A549 (cell line): ENCODE data around the gene BTK. TPM values are rescaled to one million over a fixed set of nuclear protein-coding genes. Genes with fewer than 3 reads are reported as not detected.

Experiments used
- ATAC-seq, 2 experiments: fragments of 200-7000 bp in 1 of 2; fragments of >200 bp in 1 of 2; cut with Nextera tagmentation in 1 of 2; cut with Tn5 transposase in 1 of 2; 3 replicates each; pipeline versions ENCODE4 v1.8.0 to v1.9.1; 2018 to 2020; ENCODE audit warnings: mild to moderate bottlenecking in 1 of 2, moderate library complexity in 1 of 2
- CTCF ChIA-PET: fragments of 300-600 bp; sonication (Branson Sonifier 250); formaldehyde crosslinking; extraction: SDS; loops from one replicate; lab custom pipeline; 2021; ENCODE audit warnings: antibody characterized with exemption, inconsistent platforms; lab: Yijun Ruan, JAX
- POLR2A ChIA-PET: fragments of 350-600 bp; formaldehyde crosslinking; extraction: SDS; loops from one replicate; lab custom pipeline; 2021; ENCODE audit warnings: antibody characterized with exemption, inconsistent platforms; lab: Yijun Ruan, JAX
- DNase-seq, 2 experiments: peaks; one replicate each; pipeline versions ENCODE4 v3.0.0 to v3.0.0-alpha.2; 2011 to 2016; ENCODE audit warnings: low read depth in 1 of 2, low spot score in 1 of 2
- FAIRE-seq: peaks from 2 replicates; lab custom pipeline; 2011; peaks lifted over from hg19 to GRCh38; lab: Jason Lieb, UNC
- H3K27ac ChIP-seq, 2 experiments: fragments of >200 bp; sonication (Bioruptor Twin); formaldehyde crosslinking; 3 replicates each; pipeline ENCODE4 v1.5.1; 2016 to 2017
- H3K4me1 ChIP-seq: fragments of >200 bp; sonication (Bioruptor Twin); formaldehyde crosslinking; 3 replicates; pipeline ENCODE4 v1.6.1; 2016
- H3K4me2 ChIP-seq: fragments of >200 bp; sonication (Bioruptor Twin); formaldehyde crosslinking; 3 replicates; pipeline ENCODE4 v1.6.1; 2016
- H3K4me3 ChIP-seq: fragments of >200 bp; sonication (Bioruptor Twin); formaldehyde crosslinking; 3 replicates; pipeline ENCODE4 v1.5.1; 2016
- H3K9me3 ChIP-seq: fragments of >200 bp; sonication (Bioruptor Twin); formaldehyde crosslinking; 3 replicates; pipeline ENCODE4 v1.6.1; 2016
- BCL3 ChIP-seq: fragments of >200 bp; sonication (Bioruptor Twin); formaldehyde crosslinking; IDR thresholded peaks from 3 replicates; pipeline ENCODE4 v1.6.1; 2016
- BHLHE40 ChIP-seq: IDR thresholded peaks from 2 replicates; pipeline ENCODE4 v1.6.1; 2012; ENCODE audit warnings: low read depth, low read length, inconsistent platforms
- CHD2 ChIP-seq: fragments of 150-350 bp; IDR thresholded peaks from 2 replicates; pipeline ENCODE4 v1.6.1; 2014; ENCODE audit warnings: low read length; ENCODE audit not compliant: partially characterized antibody
- EP300 ChIP-seq, 2 experiments: fragments of >200 bp; sonication (Bioruptor Twin); formaldehyde crosslinking; IDR thresholded peaks; 2 replicates in 1 of 2; 3 replicates in 1 of 2; pipeline ENCODE4 v1.6.1; 2016 to 2017
- HEYL ChIP-seq: fragments of 250-450 bp; sonication (Bioruptor Pico); IDR thresholded peaks from 2 replicates; pipeline ENCODE4 v1.8.0; 2021; ENCODE audit warnings: mild to moderate bottlenecking, moderate library complexity
- HMGXB4 ChIP-seq: fragments of 250-450 bp; sonication (Bioruptor Pico); IDR thresholded peaks from 2 replicates; pipeline ENCODE4 v1.5.0; 2021; ENCODE audit warnings: mild to moderate bottlenecking, moderate library complexity, borderline replicate concordance
- JUN ChIP-seq, 2 experiments: fragments of >200 bp; sonication (Bioruptor Twin); formaldehyde crosslinking; IDR thresholded peaks; 2 replicates in 1 of 2; 3 replicates in 1 of 2; pipeline ENCODE4 v1.6.1; 2016 to 2017
- MAFK ChIP-seq: fragments of 450-650 bp; IDR thresholded peaks from 2 replicates; pipeline ENCODE4 v1.6.1; 2014; ENCODE audit not compliant: partially characterized antibody
- MAX ChIP-seq: IDR thresholded peaks from 2 replicates; pipeline ENCODE4 v1.6.1; 2012
- NFE2L2 ChIP-seq: fragments of 150-350 bp; conservative IDR thresholded peaks from 2 replicates; pipeline ENCODE4 v1.6.1; 2014; ENCODE audit warnings: low read length
- PHF8 ChIP-seq: fragments of 200-600 bp; sonication (generic); IDR thresholded peaks from 2 replicates; pipeline ENCODE4 v1.6.1; 2016; ENCODE audit warnings: low read depth, mild to moderate bottlenecking, antibody characterized with exemption, moderate library complexity, borderline replicate concordance
- POLR2A ChIP-seq: IDR thresholded peaks from 2 replicates; pipeline ENCODE4 v1.6.1; 2012; ENCODE audit warnings: mild to moderate bottlenecking, low read length
- RFX5 ChIP-seq: fragments of 450-650 bp; IDR thresholded peaks from 2 replicates; pipeline ENCODE4 v1.7.1; 2014; ENCODE audit warnings: antibody characterized with exemption, mild to moderate bottlenecking, moderate library complexity
- RNF2 ChIP-seq: fragments of 200-600 bp; sonication (generic); IDR thresholded peaks from 2 replicates; pipeline ENCODE4 v1.6.1; 2016; ENCODE audit warnings: low read depth, mild to moderate bottlenecking, antibody characterized with exemption, moderate library complexity, borderline replicate concordance
- SMC3 ChIP-seq: fragments of >200 bp; sonication (Bioruptor Twin); formaldehyde crosslinking; IDR thresholded peaks from 3 replicates; pipeline ENCODE4 v1.6.1; 2018; ENCODE audit warnings: inconsistent platforms
- USF2 ChIP-seq: fragments of 450-650 bp; IDR thresholded peaks from 2 replicates; pipeline ENCODE4 v1.6.1; 2014; ENCODE audit warnings: antibody characterized with exemption
- ZSCAN20 ChIP-seq: fragments of 250-450 bp; sonication (Bioruptor Pico); IDR thresholded peaks from 2 replicates; pipeline ENCODE4 v1.8.0; 2022; ENCODE audit warnings: mild to moderate bottlenecking, moderate library complexity
- WGBS: methylation state at CpG from one replicate; pipeline ENCODE4 v1.1.6; 2017; ENCODE audit errors: missing lambda C conversion rate; 5-methylcytosine and 5-hydroxymethylcytosine counted together
- polyA plus RNA-seq, 4 experiments: library from polyadenylated mRNA; depleted of rRNA in 3 of 4; stranded (reverse); fragments of >200 nt; fragmentation: RNase III in 1 of 4; extraction: RNeasy Plus Mini Kit Qiagen cat#74134 plus additional on column Dnase treatment in 1 of 4; gene quantifications; 2 replicates in 3 of 4; 3 replicates in 1 of 4; pipeline ENCODE4 v1.2.3, GENCODE V29; 2011 to 2017

The BTK gene
- polyA plus RNA-seq, 2 of the 4 experiments (the other 2 are of a cell fraction) = 0.18 to 0.26 TPM

GRCh38 chrX:101407748-101408531 lies 21.9 kb upstream of the BTK start, which contains the start of the genes GLA and HNRNPH2:
TSS of gene GLA (minus strand) at chrX:101407925. CDS start at chrX:101407903, 22 bp downstream.
TSS of gene HNRNPH2 (plus strand) at chrX:101408222. CDS start at chrX:101411989, 3,767 bp downstream.
- Histone ChIP-seq H3K27ac (peak within 1 kb of the TSS; percentile 88 to 94), H3K9me3 (no peaks in the 10 kb centered on the region), H3K4me1 (peaks cover 17% of the 10 kb centered on the region; the same call in 2 of the 3 replicates)
- peak; percentile 100 for FAIRE-seq
- DNase-seq = peak; percentile 83 to 99
- peak; percentile 91 to 92 for ATAC-seq
- ChIA-PET CTCF (no interaction called here), POLR2A (interaction anchor here (1.0 to 1.3 kb wide), 5 partner anchors 10 to 59 kb away, joined by 3 to 11 read pairs (median 4); partner anchors contain the start of genes RPL36A and TIMM8A)
- under 1% methylated on average over 41 of the region's 47 CpGs for WGBS
- no peak for TF ChIP-seq RNF2
- TF ChIP-seq CHD2 = peak; percentile 37
- TF ChIP-seq EP300 (IDR thresholded peaks at IDR 0.05) = no peak
- 0 out of 3 replicates have a peak, but pooled peaks have one; percentile 37 for TF ChIP-seq BCL3
- TF ChIP-seq SMC3 = no peak
- TF ChIP-seq JUN (IDR thresholded peaks at IDR 0.05) = peak; percentile 53 to 67; a peak in 3 of 5 replicates
- TF ChIP-seq MAFK = peak; percentile 92
- TF ChIP-seq BHLHE40 = peak; percentile 88
- peak; percentile 100 for TF ChIP-seq USF2
- peak; percentile 82 for TF ChIP-seq POLR2A
- peak; percentile 14; the same call in 1 of the 2 replicates for TF ChIP-seq MAX
- TF ChIP-seq NFE2L2 = peak; percentile 82
- TF ChIP-seq ZSCAN20 (CRISPR knock-in tag) = no peak
- TF ChIP-seq RFX5 = peak; percentile 95
- TF ChIP-seq, all 56 proteins: peak for 10
- Histone ChIP-seq H3K4me3 (peak within 1 kb of the TSS; percentile 76), H3K4me2 (peak within 1 kb of the TSS; percentile 97)

GRCh38 chrX:101407167-101407747 lies 21.3 kb upstream of the BTK start:
- FAIRE-seq = no peak
- peak; percentile 37 to 52 for ATAC-seq
- TF ChIP-seq USF2 (no peak), HEYL (CRISPR knock-in tag) (no peak), HMGXB4 (CRISPR knock-in tag) (no peak), PHF8 (peak; percentile 28; the same call in 1 of the 2 replicates)
- Histone ChIP-seq H3K4me1 (peaks cover 17% of the 10 kb centered on the region; the same call in 2 of the 3 replicates), H3K4me2 (peak overlapping the region; percentile 80), H3K4me3 (peak overlapping the region; percentile 72), H3K9me3 (no peaks in the 10 kb centered on the region), H3K27ac (peak overlapping the region; percentile 84 to 94)
- POLR2A ChIA-PET = interaction anchor here (1.0 to 1.3 kb wide), 5 partner anchors 9 to 59 kb away, joined by 3 to 11 read pairs (median 4); partner anchors contain the start of genes RPL36A and TIMM8A
- DNase-seq = no peak
- CTCF ChIA-PET = no interaction called here
- WGBS = under 1% methylated on average over 15 of the region's 15 CpGs
